Esophagus squamous epithelium (tissue), 4 donors: ENCODE data around the gene THOC6.

Experiments
- CTCF ChIP-seq, 6 experiments: fragments of 450-650 bp in 4 of 6; fragments of 200-600 bp in 2 of 6; sonication (generic) in 2 of 6; IDR thresholded peaks; one replicate each; pipeline ENCODE4 v1.5.1; 2016 to 2019; ENCODE audit warnings: antibody characterized with exemption in 6 of 6, mild to moderate bottlenecking in 4 of 6, moderate library complexity in 4 of 6
- POLR2A ChIP-seq, 4 donors: fragments of 450-650 bp; IDR thresholded peaks; one replicate each; pipeline ENCODE4 v1.6.1; 2017; ENCODE audit warnings: antibody characterized with exemption in 4 of 4, mild to moderate bottlenecking in 4 of 4, moderate library complexity in 3 of 4

- no peak for TF ChIP-seq CTCF (IDR thresholded peaks at IDR 0.05)
- TF ChIP-seq POLR2A (IDR thresholded peaks at IDR 0.05), result peak in 1 of 4 donors; percentile 27
Measured at GRCh38 chr16:3036726-3037315, 13.0 kb downstream of the THOC6 start, which contains the start of gene BICDL2.
